H1 (cell line): ENCODE data around the gene HSD17B2. TPM values are rescaled to one million over a fixed set of nuclear protein-coding genes. Genes with fewer than 3 reads are reported as not detected.

ENCODE experiments used
- CTCF ChIA-PET: fragments of 300-600 bp; sonication (Branson Sonifier 250); formaldehyde crosslinking; loops from one replicate; lab custom pipeline; 2021; ENCODE audit not compliant: partially characterized antibody; lab: Charles Lee
- POLR2A ChIA-PET: fragments of 300-600 bp; sonication (Branson Sonifier 250); formaldehyde crosslinking; loops from one replicate; lab custom pipeline; 2021; ENCODE audit warnings: inconsistent platforms; ENCODE audit not compliant: partially characterized antibody; lab: Charles Lee
- DNase-seq, 2 experiments: peaks; one replicate each; pipeline versions ENCODE4 v3.0.0 to v3.0.0-alpha.2; 2010 to 2022; ENCODE audit warnings: low spot score in 2 of 2, low read depth in 1 of 2, mixed read lengths in 1 of 2
- FAIRE-seq: peaks from 2 replicates; lab custom pipeline; 2011; peaks lifted over from hg19 to GRCh38; lab: Jason Lieb, UNC
- H2AFZ ChIP-seq: 2 replicates; pipeline ENCODE4 v1.8.1; 2012; ENCODE audit warnings: low read length, inconsistent platforms
- H2AK5ac ChIP-seq: 2 replicates; pipeline ENCODE4 v1.6.1; 2013; ENCODE audit warnings: low read depth, low read length
- H2BK120ac ChIP-seq: replicated peaks from 2 replicates; pipeline ENCODE3; 2013; ENCODE audit warnings: low read depth, low read length, inconsistent platforms
- H2BK12ac ChIP-seq: 2 replicates; pipeline ENCODE4 v1.6.1; 2013; ENCODE audit warnings: low read depth, low read length
- H2BK15ac ChIP-seq: 2 replicates; pipeline ENCODE4 v1.6.1; 2013; ENCODE audit warnings: low read length
- H2BK20ac ChIP-seq: 2 replicates; pipeline ENCODE4 v1.6.1; 2013; ENCODE audit warnings: low read length
- H2BK5ac ChIP-seq: 2 replicates; pipeline ENCODE4 v1.6.1; 2013; ENCODE audit warnings: low read depth, low read length
- H3K14ac ChIP-seq: 2 replicates; pipeline ENCODE4 v1.6.1; 2013; ENCODE audit warnings: inconsistent platforms; ENCODE audit not compliant: insufficient read length
- H3K18ac ChIP-seq: 2 replicates; pipeline ENCODE4 v1.6.1; 2013; ENCODE audit warnings: low read length; ENCODE audit errors: extremely low read depth
- H3K23ac ChIP-seq: 2 replicates; pipeline ENCODE4 v1.6.1; 2013; ENCODE audit warnings: inconsistent platforms; ENCODE audit not compliant: insufficient read length
- H3K23me2 ChIP-seq: 2 replicates; pipeline ENCODE4 v1.6.1; 2013; ENCODE audit warnings: low read depth, low read length
- H3K27ac ChIP-seq: 2 replicates; pipeline ENCODE4 v1.6.1; 2011; ENCODE audit warnings: low read depth, low read length, inconsistent platforms
- H3K27me3 ChIP-seq, 4 experiments: replicated peaks in 1 of 4; 1 replicate in 1 of 4; 2 replicates in 3 of 4; pipeline versions ENCODE4 v1.6.1 to v1.8.1; 2011 to 2013; ENCODE audit warnings: low read length in 3 of 4, mild to moderate bottlenecking in 3 of 4, inconsistent platforms in 2 of 4, mixed read lengths in 2 of 4, moderate library complexity in 1 of 4; ENCODE audit not compliant: control insufficient read depth in 3 of 4, insufficient read depth in 3 of 4; ENCODE audit errors: extremely low read depth in 1 of 4
- H3K36me3 ChIP-seq, 4 experiments: 2 replicates each; pipeline versions ENCODE4 v1.6.1 to v1.8.1; 2011 to 2013; ENCODE audit warnings: mild to moderate bottlenecking in 4 of 4, low read length in 3 of 4, moderate library complexity in 2 of 4, control low read depth in 1 of 4, inconsistent platforms in 1 of 4; ENCODE audit not compliant: insufficient read depth in 4 of 4, control insufficient read depth in 2 of 4
- H3K4ac ChIP-seq: replicated peaks from 2 replicates; pipeline ENCODE3; 2013; ENCODE audit warnings: low read length, low read depth, mixed read lengths, inconsistent platforms; ENCODE audit not compliant: insufficient read length
- H3K4me1 ChIP-seq, 4 experiments: replicated peaks in 1 of 4; 1 replicate in 1 of 4; 2 replicates in 3 of 4; pipeline versions ENCODE4 v1.6.1 to v1.8.1; 2011 to 2013; ENCODE audit warnings: low read length in 3 of 4, inconsistent platforms in 2 of 4, mixed read lengths in 1 of 4; ENCODE audit not compliant: insufficient read depth in 4 of 4, control insufficient read depth in 3 of 4
- H3K4me2 ChIP-seq, 2 experiments: 2 replicates each; pipeline versions ENCODE4 v1.6.1 to v1.8.1; 2011 to 2013; ENCODE audit warnings: low read depth in 2 of 2, low read length in 2 of 2, control low read depth in 1 of 2, inconsistent platforms in 1 of 2, mild to moderate bottlenecking in 1 of 2; ENCODE audit not compliant: insufficient read depth in 1 of 2
- H3K4me3 ChIP-seq, 4 experiments: fragments of 200-600, 300-600 bp in 1 of 4; sonication (generic), shearing (Covaris generic), sonication (Bioruptor Twin) in 1 of 4; 2 replicates each; pipeline versions ENCODE4 v1.5.1 to v1.8.1; 2011 to 2016; ENCODE audit warnings: low read length in 4 of 4, low read depth in 3 of 4, control low read depth in 2 of 4, inconsistent platforms in 2 of 4, mild to moderate bottlenecking in 2 of 4, mixed read lengths in 1 of 4, moderate library complexity in 1 of 4; ENCODE audit not compliant: insufficient read depth in 2 of 4; ENCODE audit errors: extremely low read depth in 1 of 4
- H3K56ac ChIP-seq: replicated peaks from 2 replicates; pipeline ENCODE3; 2013; ENCODE audit warnings: low read depth, mild to moderate bottlenecking, mixed read lengths, low read length, inconsistent platforms; ENCODE audit not compliant: insufficient read length
- H3K79me1 ChIP-seq: 2 replicates; pipeline ENCODE4 v1.6.1; 2013; ENCODE audit warnings: low read depth, low read length, control low read depth
- H3K79me2 ChIP-seq, 2 experiments: 2 replicates each; pipeline versions ENCODE4 v1.6.1 to v1.8.1; 2012 to 2013; ENCODE audit warnings: low read length in 2 of 2, mild to moderate bottlenecking in 2 of 2, inconsistent platforms in 1 of 2; ENCODE audit not compliant: insufficient read depth in 2 of 2, control insufficient read depth in 1 of 2
- H3K9ac ChIP-seq, 4 experiments: replicated peaks in 1 of 4; 1 replicate in 1 of 4; 2 replicates in 3 of 4; pipeline versions ENCODE4 v1.6.1 to v1.8.1; 2011 to 2013; ENCODE audit warnings: low read depth in 3 of 4, low read length in 3 of 4, control low read depth in 2 of 4, mild to moderate bottlenecking in 2 of 4, moderate library complexity in 2 of 4, inconsistent platforms in 1 of 4; ENCODE audit errors: extremely low read depth in 1 of 4
- H3K9me3 ChIP-seq, 2 experiments: 2 replicates each; pipeline versions ENCODE4 v1.6.1 to v1.8.1; 2012 to 2013; ENCODE audit warnings: mild to moderate bottlenecking in 2 of 2, moderate library complexity in 2 of 2, control low read depth in 1 of 2, inconsistent platforms in 1 of 2, low read depth in 1 of 2, low read length in 1 of 2, mixed read lengths in 1 of 2; ENCODE audit not compliant: insufficient read depth in 2 of 2
- H4K20me1 ChIP-seq, 2 experiments: replicated peaks in 1 of 2; 2 replicates each; pipeline versions ENCODE3 to v1.8.1; 2011 to 2013; ENCODE audit warnings: inconsistent platforms in 2 of 2, low read length in 2 of 2, mild to moderate bottlenecking in 1 of 2; ENCODE audit not compliant: insufficient read depth in 2 of 2, control insufficient read depth in 1 of 2
- H4K5ac ChIP-seq: 2 replicates; pipeline ENCODE4 v1.6.1; 2013; ENCODE audit warnings: low read length, low read depth, mixed read lengths, inconsistent platforms; ENCODE audit not compliant: insufficient read length
- H4K8ac ChIP-seq: 2 replicates; pipeline ENCODE4 v1.8.0; 2013; ENCODE audit warnings: mild to moderate bottlenecking, moderate library complexity, low read length, inconsistent platforms; ENCODE audit not compliant: insufficient read depth; ENCODE audit errors: extremely low read depth
- H4K91ac ChIP-seq: replicated peaks from 2 replicates; pipeline ENCODE3; 2013; ENCODE audit warnings: low read length, mixed read lengths, inconsistent platforms; ENCODE audit not compliant: insufficient read length
- CEBPB ChIP-seq: IDR thresholded peaks from 2 replicates; pipeline ENCODE4 v1.6.1; 2012; ENCODE audit warnings: low read depth, low read length
- KDM4A ChIP-seq: IDR thresholded peaks from one replicate; pipeline ENCODE4 v1.7.1; 2012; ENCODE audit warnings: low read depth, mild to moderate bottlenecking, moderate library complexity, low read length, inconsistent platforms; ENCODE audit not compliant: severe bottlenecking
- RBBP5 ChIP-seq: IDR thresholded peaks from 2 replicates; pipeline ENCODE4 v1.7.1; 2012; ENCODE audit warnings: low read depth, mild to moderate bottlenecking, inconsistent platforms, low read length, moderate library complexity, borderline replicate concordance
- WGBS, 2 experiments: shearing (Covaris generic) in 1 of 2; methylation state at CpG; one replicate each; pipeline versions ENCODE4 v1.1.6 to v1.1.7; 2013 to 2015; ENCODE audit warnings: low lambda C conversion rate in 2 of 2, mixed read lengths in 2 of 2, inconsistent platforms in 1 of 2, low coverage in 1 of 2, missing lambda C conversion rate in 1 of 2; ENCODE audit not compliant: insufficient replicate concordance in 2 of 2, insufficient coverage in 1 of 2, insufficient read length in 1 of 2; ENCODE audit errors: extremely low coverage in 1 of 2, missing lambda C conversion rate in 1 of 2; 5-methylcytosine and 5-hydroxymethylcytosine counted together
- polyA plus RNA-seq, 7 experiments: library from polyadenylated mRNA; depleted of rRNA in 3 of 7; stranded (reverse) in 5 of 7; unstranded in 2 of 7; fragments of >200 nt in 5 of 7; fragments of 200-250 nt in 2 of 7; gene quantifications; 1 replicate in 5 of 7; 2 replicates in 1 of 7; 4 replicates in 1 of 7; pipeline versions ENCODE4 v1.2.1 to v1.2.3, GENCODE V29; 2011 to 2013; ENCODE audit warnings: missing spikeins in 2 of 7, mixed read lengths in 2 of 7
- total RNA-seq: library from RNA; stranded (reverse); fragmentation: NEBNext Ultra II Directional; extraction: Animal tissue kit (Norgen Biotek cat#: 25700); gene quantifications from 2 replicates; pipeline ENCODE4 v1.2.1, GENCODE V29; 2021

The HSD17B2 gene
- total and polyA plus RNA-seq, 2 of the 8 experiments (the other 6 are each of a cell fraction or from before 2014, with no cell fraction given), result not detected

DNA sequence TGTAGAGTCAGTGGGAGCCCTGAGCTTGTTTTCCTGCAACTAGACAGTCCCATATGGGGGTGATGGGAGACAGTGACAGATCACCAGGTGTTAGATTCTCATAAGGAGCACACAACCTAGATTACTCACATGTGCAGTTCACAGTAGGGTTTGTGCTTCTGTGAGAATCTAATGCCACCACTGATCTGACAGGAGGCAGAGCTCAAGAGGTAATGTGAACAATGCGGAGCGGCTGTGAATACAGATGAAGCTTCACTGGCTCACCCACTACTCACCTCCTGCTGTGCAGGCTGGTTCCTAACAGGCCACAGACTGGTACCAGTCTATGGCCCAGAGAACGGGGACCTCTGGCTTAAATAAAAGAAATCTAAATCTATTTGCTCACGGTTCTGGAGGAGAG lies 10.2 kb upstream of the HSD17B2 start:
- ChIA-PET CTCF (interaction anchor here (0.8 to 1.2 kb wide), 2 partner anchors 8 to 205 kb away, joined by 3 to 4 read pairs; no protein-coding TSS in a partner anchor), POLR2A (no interaction called here)
- no peak overlapping the region for H3K4me2 ChIP-seq
- H3K23ac ChIP-seq, result no peak overlapping the region
- no peak overlapping the region for H3K14ac ChIP-seq
- WGBS, 2 experiments, result 78% methylated on average over 4 of the region's 4 CpGs; no CpG with 5 or more reads in 1 of the 2 experiments
- FAIRE-seq, result no peak
- H4K5ac ChIP-seq, result no peak overlapping the region
- no peak overlapping the region for H3K9ac ChIP-seq
- no peak overlapping the region for H2AFZ ChIP-seq
- H2BK12ac ChIP-seq, result no peak overlapping the region
- no peaks in the 10 kb centered on the region for H3K4me1 ChIP-seq
- H3K27me3 ChIP-seq, result no peaks in the 10 kb centered on the region; a peak in 1 of 7 replicates
- H2BK15ac ChIP-seq, result no peak overlapping the region
- no peak overlapping the region for H4K91ac ChIP-seq
- H3K4ac ChIP-seq, result no peak overlapping the region
- no peak overlapping the region for H3K27ac ChIP-seq
- H4K8ac ChIP-seq, result no peak overlapping the region
- H2BK5ac ChIP-seq, result no peak overlapping the region
- H3K9me3 ChIP-seq, result no peaks in the 10 kb centered on the region
- H3K56ac ChIP-seq, result no peak overlapping the region
- H3K79me2 ChIP-seq, result no peaks in the 10 kb centered on the region
- no peak overlapping the region for H3K4me3 ChIP-seq
- no peak overlapping the region for H2BK120ac ChIP-seq
- no peak overlapping the region for H3K18ac ChIP-seq
- H4K20me1 ChIP-seq, result peaks cover 0 to 2% of the 10 kb centered on the region in 2 experiments
- no peak for DNase-seq
- no peak overlapping the region for H2BK20ac ChIP-seq
- H2AK5ac ChIP-seq, result no peak overlapping the region
- H3K23me2 ChIP-seq, result no peaks in the 10 kb centered on the region
- H3K36me3 ChIP-seq, result no peaks in the 10 kb centered on the region
- H3K79me1 ChIP-seq, result no peaks in the 10 kb centered on the region
- no peak for TF ChIP-seq RBBP5
- TF ChIP-seq KDM4A, result no peak
- TF ChIP-seq CEBPB, result no peak
